Liver (tissue), 9 donors: Measurements from ENCODE around the gene FGF21. TPM values are rescaled to one million over a fixed set of nuclear protein-coding genes. Genes with fewer than 3 reads are reported as not detected.

Experiments used
- DNase-seq: peaks from one replicate; pipeline ENCODE4 v3.0.0-alpha.2; 2017; ENCODE audit warnings: low spot score
- H3K27ac ChIP-seq, 2 donors: one replicate each; pipeline ENCODE4 v1.7.0; 2013; ENCODE audit warnings: inconsistent platforms in 2 of 2, low read length in 2 of 2, control low read depth in 1 of 2, low read depth in 1 of 2, mild to moderate bottlenecking in 1 of 2
- H3K27me3 ChIP-seq, 4 donors: one replicate each; pipeline versions ENCODE4 v1.6.1 to v1.7.0; 2013; ENCODE audit warnings: low read length in 3 of 4, inconsistent platforms in 1 of 4, mild to moderate bottlenecking in 1 of 4, moderate library complexity in 1 of 4; ENCODE audit not compliant: control insufficient read depth in 4 of 4, insufficient read depth in 4 of 4
- H3K36me3 ChIP-seq, 4 donors: one replicate each; pipeline versions ENCODE4 v1.6.1 to v1.7.0; 2013; ENCODE audit warnings: low read length in 3 of 4, mild to moderate bottlenecking in 3 of 4, low read depth in 1 of 4, moderate library complexity in 1 of 4; ENCODE audit not compliant: control insufficient read depth in 4 of 4, insufficient read depth in 3 of 4
- H3K4me1 ChIP-seq, 4 donors: one replicate each; pipeline versions ENCODE4 v1.6.1 to v1.7.0; 2013; ENCODE audit warnings: low read length in 3 of 4, mild to moderate bottlenecking in 3 of 4, moderate library complexity in 1 of 4; ENCODE audit not compliant: control insufficient read depth in 4 of 4, insufficient read depth in 4 of 4
- H3K4me3 ChIP-seq, 3 donors: one replicate each; pipeline versions ENCODE4 v1.6.1 to v1.7.0; 2013; ENCODE audit warnings: low read length in 3 of 3, control low read depth in 1 of 3, low read depth in 1 of 3, mild to moderate bottlenecking in 1 of 3
- H3K9ac ChIP-seq, 2 donors: one replicate each; pipeline ENCODE4 v1.7.0; 2013; ENCODE audit warnings: low read length in 2 of 2, mild to moderate bottlenecking in 2 of 2, moderate library complexity in 2 of 2, control low read depth in 1 of 2, low read depth in 1 of 2
- H3K9me3 ChIP-seq, 4 donors: one replicate each; pipeline versions ENCODE4 v1.6.1 to v1.7.0; 2013; ENCODE audit warnings: low read length in 3 of 4; ENCODE audit not compliant: control insufficient read depth in 4 of 4
- ATF3 ChIP-seq: IDR thresholded peaks from 2 replicates; pipeline ENCODE4 v1.6.1; 2016; ENCODE audit warnings: antibody characterized with exemption
- CTCF ChIP-seq: fragments of 150-350 bp; IDR thresholded peaks from 2 replicates; pipeline ENCODE4 v1.5.1; 2017; ENCODE audit warnings: improper control_type of control experiment, low read depth, low read length; ENCODE audit not compliant: missing input control
- EGR1 ChIP-seq, 2 donors: IDR thresholded peaks; 2 replicates each; pipeline ENCODE4 v1.6.1; 2016 to 2018; ENCODE audit warnings: antibody characterized with exemption in 2 of 2, low read depth in 2 of 2
- FOXA1 ChIP-seq: IDR thresholded peaks from 2 replicates; pipeline ENCODE4 v1.6.1; 2016; ENCODE audit warnings: antibody characterized with exemption
- FOXA2 ChIP-seq: IDR thresholded peaks from 2 replicates; pipeline ENCODE4 v1.6.1; 2016; ENCODE audit warnings: antibody characterized with exemption
- GABPA ChIP-seq, 2 donors: IDR thresholded peaks in 1 of 2; conservative IDR thresholded peaks in 1 of 2; 2 replicates each; pipeline ENCODE4 v1.6.1; 2016; ENCODE audit warnings: antibody characterized with exemption in 2 of 2, mild to moderate bottlenecking in 1 of 2, moderate library complexity in 1 of 2
- HNF4A ChIP-seq, 2 donors: conservative IDR thresholded peaks; 2 replicates each; pipeline ENCODE4 v1.6.1; 2016; ENCODE audit warnings: antibody characterized with exemption in 2 of 2, mild to moderate bottlenecking in 2 of 2
- HNF4G ChIP-seq: IDR thresholded peaks from 2 replicates; pipeline ENCODE4 v1.6.1; 2016; ENCODE audit warnings: antibody characterized with exemption
- MAX ChIP-seq: IDR thresholded peaks from 2 replicates; pipeline ENCODE4 v1.6.1; 2016; ENCODE audit warnings: antibody characterized with exemption
- NR2F2 ChIP-seq: IDR thresholded peaks from 2 replicates; pipeline ENCODE4 v1.6.1; 2016; ENCODE audit warnings: antibody characterized with exemption
- RAD21 ChIP-seq, 2 donors: IDR thresholded peaks; 2 replicates each; pipeline ENCODE4 v1.6.1; 2016; ENCODE audit warnings: antibody characterized with exemption in 2 of 2, mild to moderate bottlenecking in 2 of 2
- REST ChIP-seq: IDR thresholded peaks from 2 replicates; pipeline ENCODE4 v1.6.1; 2016; ENCODE audit warnings: antibody characterized with exemption, mild to moderate bottlenecking
- RXRA ChIP-seq, 2 donors: IDR thresholded peaks; 2 replicates each; pipeline ENCODE4 v1.6.1; 2017 to 2018; ENCODE audit warnings: antibody characterized with exemption in 2 of 2, mild to moderate bottlenecking in 1 of 2
- SP1 ChIP-seq: IDR thresholded peaks from 2 replicates; pipeline ENCODE4 v1.6.1; 2018; ENCODE audit warnings: antibody characterized with exemption, mild to moderate bottlenecking
- TAF1 ChIP-seq: conservative IDR thresholded peaks from 2 replicates; pipeline ENCODE4 v1.6.1; 2016; ENCODE audit warnings: antibody characterized with exemption, mild to moderate bottlenecking
- YY1 ChIP-seq: IDR thresholded peaks from 2 replicates; pipeline ENCODE4 v1.6.1; 2016; ENCODE audit warnings: antibody characterized with exemption, mild to moderate bottlenecking
- ZBTB33 ChIP-seq: IDR thresholded peaks from 2 replicates; pipeline ENCODE4 v1.6.1; 2016; ENCODE audit warnings: antibody characterized with exemption
- WGBS: extraction: QIAGEN DNeasy Blood & Tissue Kit; methylation state at CpG from one replicate; pipeline ENCODE4 v1.1.7; 2013; 5-methylcytosine and 5-hydroxymethylcytosine counted together
- polyA plus RNA-seq, 2 donors: library from polyadenylated mRNA; stranded (reverse) in 1 of 2; unstranded in 1 of 2; fragments of 200-250 nt in 1 of 2; fragments of >200 nt in 1 of 2; fragmentation: Nextera tagmentation in 1 of 2; extraction: Ambion mirVana in 1 of 2; gene quantifications; one replicate each; pipeline versions ENCODE4 v1.2.1 to v1.2.3, GENCODE V29; 2013 to 2015
- total RNA-seq, 2 donors: library from RNA; depleted of rRNA; stranded (reverse); fragments of >200 nt; gene quantifications; one replicate each; pipeline ENCODE4 v1.2.3, GENCODE V29; 2014
- donor health status: healthy.
- donor health status: healthy.
- donor health status: healthy.
- donor health status: healthy.
- donor health status: healthy.

FGF21 gene
- total and polyA plus RNA-seq, 4 donors: 5.5 to 18.5 (median 6.5) TPM; not detected in 1

GRCh38 chr19:48797103-48797502 lies 41.8 kb downstream of the FGF21 start:
- no peak overlapping the region for H3K9ac ChIP-seq
- H3K4me1 ChIP-seq: peaks cover 2 to 16% (median 11%) of the 10 kb centered on the region in 4 donors
- DNase-seq: no peak
- peaks cover 0 to 8% (median 0%) of the 10 kb centered on the region in 4 donors for H3K36me3 ChIP-seq
- H3K4me3 ChIP-seq: no peak overlapping the region
- no peaks in the 10 kb centered on the region for H3K9me3 ChIP-seq
- H3K27me3 ChIP-seq: no peaks in the 10 kb centered on the region
- TF ChIP-seq HNF4G (no peak), ZBTB33 (no peak), GABPA (IDR thresholded peaks at IDR 0.05 in 1 of 2, conservative IDR thresholded peaks at IDR 0.05 in 1 of 2) (no peak), FOXA2 (no peak), CTCF (no peak), YY1 (no peak), SP1 (no peak), MAX (no peak), FOXA1 (no peak), REST (no peak), RXRA (IDR thresholded peaks at IDR 0.05) (no peak), TAF1 (no peak), ATF3 (no peak)
- WGBS: 95% methylated on average over 7 of the region's 7 CpGs
- H3K27ac ChIP-seq: no peak overlapping the region

- H3K4me1 ChIP-seq: peaks cover 2 to 16% (median 11%) of the 10 kb centered on the region in 4 donors
- no peak for DNase-seq
- TF ChIP-seq GABPA (IDR thresholded peaks at IDR 0.05 in 1 of 2, conservative IDR thresholded peaks at IDR 0.05 in 1 of 2) (no peak), RXRA (IDR thresholded peaks at IDR 0.05) (no peak), RAD21 (IDR thresholded peaks at IDR 0.05) (no peak), CTCF (no peak), EGR1 (IDR thresholded peaks at IDR 0.05; ENCODE audit: low read depth in 2 of 2) (no peak), ZBTB33 (no peak), MAX (no peak), HNF4G (no peak), NR2F2 (no peak), ATF3 (no peak), YY1 (no peak), TAF1 (no peak), HNF4A (conservative IDR thresholded peaks at IDR 0.05) (no peak)
Observed at GRCh38 chr19:48798937-48799336, 43.6 kb downstream of the FGF21 start.

More at GRCh38 chr19:48798937-48799336, 43.6 kb downstream of the FGF21 start:
- H3K4me3 ChIP-seq: no peak overlapping the region
- WGBS: 81% methylated on average over 6 of the region's 6 CpGs
- H3K27me3 ChIP-seq: no peaks in the 10 kb centered on the region
- H3K36me3 ChIP-seq: peaks cover 0 to 8% (median 0%) of the 10 kb centered on the region in 4 donors
- no peaks in the 10 kb centered on the region for H3K9me3 ChIP-seq
- no peak overlapping the region for H3K27ac ChIP-seq
- no peak overlapping the region for H3K9ac ChIP-seq
